D721Med (cell line): Measurements from ENCODE around the gene HMX3.

Experiments used
- DNase-seq: peaks from one replicate; pipeline ENCODE4 v3.0.0; 2011; ENCODE audit warnings: low spot score; ENCODE audit not compliant: insufficient read length
- FAIRE-seq: peaks from 2 replicates; lab custom pipeline; 2011; peaks lifted over from hg19 to GRCh38; lab: Jason Lieb, UNC
- CTCF ChIP-seq: IDR thresholded peaks from 2 replicates; pipeline ENCODE4 v1.5.1; 2012; ENCODE audit warnings: mild to moderate bottlenecking, control low read depth; ENCODE audit not compliant: insufficient read depth; ENCODE audit errors: missing control alignments

Gene HMX3

GRCh38 chr10:123135415-123136141, at the start of gene HMX3:
Gene HMX3, plus strand, starts transcription at chr10:123135970. Its CDS starts 81 bp downstream, at chr10:123136051.
- DNase-seq (no peak), FAIRE-seq (no peak)
- no peak for TF ChIP-seq CTCF

- no peak for DNase-seq
- TF ChIP-seq CTCF, result no peak
- FAIRE-seq, result no peak
Measured at GRCh38 chr10:123086281-123086680, 49.5 kb upstream of the HMX3 start.

- DNase-seq (no peak), FAIRE-seq (no peak)
- TF ChIP-seq CTCF, result no peak
Measured at GRCh38 chr10:123087348-123087747, 48.4 kb upstream of the HMX3 start.

GRCh38 chr10:123087786-123088185, 48.0 kb upstream of the HMX3 start:
- TF ChIP-seq CTCF, result no peak
- FAIRE-seq (no peak), DNase-seq (no peak)

- FAIRE-seq (no peak), DNase-seq (no peak)
- TF ChIP-seq CTCF, result no peak
Measured at GRCh38 chr10:123092635-123093414, 42.9 kb upstream of the HMX3 start.

GRCh38 chr10:123093489-123093888, 42.3 kb upstream of the HMX3 start:
- no peak for TF ChIP-seq CTCF
- DNase-seq (no peak), FAIRE-seq (no peak)

GRCh38 chr10:123096452-123096851, 39.3 kb upstream of the HMX3 start:
- DNase-seq, result no peak
- no peak for FAIRE-seq
- no peak for TF ChIP-seq CTCF
